Endometrial microvascular endothelial cells (primary cell): ENCODE results near the gene FFAR1. TPM values are rescaled to one million over a fixed set of nuclear protein-coding genes. Genes with fewer than 3 reads are reported as not detected.

Experiments used
- in situ Hi-C: cut with HindIII; loops from 2 replicates; pipeline ENCODE4 v1.10.0; 2017; ENCODE audit warnings: low sequenced_read_pairs, low pct_unique_long_range_greater_than_20kb; ENCODE audit errors: inconsistent ontology term
- total RNA-seq: library from RNA; depleted of rRNA; stranded (reverse); fragments of >200 nt; gene quantifications from one replicate; pipeline ENCODE4 v1.2.3, GENCODE V29; 2015; ENCODE audit errors: inconsistent ontology term

Gene FFAR1
- total RNA-seq, 1 donor from 2014 or later: not detected

- in situ Hi-C loops: no loop called here
These were observed 10.4 kb upstream of the FFAR1 start for GRCh38 chr19:35337097-35337983.

- in situ Hi-C loops: no loop called here
These were observed 9.8 kb upstream of the FFAR1 start for GRCh38 chr19:35337984-35338296.

DNA sequence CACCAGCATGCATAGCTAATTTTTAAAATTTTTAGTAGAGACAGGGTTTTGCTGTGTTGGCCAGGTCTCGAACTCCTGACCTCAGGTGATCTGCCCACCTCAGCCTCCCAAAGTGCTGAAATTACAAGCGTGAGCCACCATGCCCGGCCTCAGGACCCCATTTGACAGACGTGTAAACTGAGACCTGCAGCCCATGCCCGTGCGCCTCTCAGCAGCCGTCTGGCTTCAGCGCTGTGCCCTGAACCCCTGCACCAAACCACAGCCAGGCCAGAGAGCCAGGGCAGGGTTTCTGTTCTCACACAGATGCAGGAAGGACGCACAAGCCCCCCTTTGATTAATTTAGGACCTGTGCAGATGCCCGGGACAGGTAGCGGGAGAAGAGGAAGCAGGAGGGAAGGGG, 7.3 kb upstream of the FFAR1 start:
- in situ Hi-C loops: no loop called here

DNA sequence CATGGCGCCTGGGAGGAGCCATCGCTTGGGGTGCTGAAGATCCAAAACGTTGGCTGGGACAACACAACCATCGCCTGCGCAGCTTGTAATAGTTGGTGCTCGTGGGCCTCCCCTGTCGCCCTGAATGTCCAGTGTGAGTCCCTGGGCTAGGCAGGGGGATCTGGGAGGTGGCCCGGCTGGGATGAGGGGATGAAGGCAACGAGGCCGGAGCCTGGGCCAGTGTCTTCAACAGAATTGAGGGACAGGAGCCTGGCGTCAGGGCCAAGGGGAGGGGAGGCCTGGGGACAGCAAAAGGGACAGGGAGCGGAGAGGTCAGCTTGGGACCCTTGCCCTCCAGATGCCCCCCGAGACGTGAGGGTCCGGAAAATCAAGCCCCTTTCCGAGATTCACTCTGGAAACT, 6.7 kb upstream of the FFAR1 start:
- in situ Hi-C loops: no loop called here

DNA sequence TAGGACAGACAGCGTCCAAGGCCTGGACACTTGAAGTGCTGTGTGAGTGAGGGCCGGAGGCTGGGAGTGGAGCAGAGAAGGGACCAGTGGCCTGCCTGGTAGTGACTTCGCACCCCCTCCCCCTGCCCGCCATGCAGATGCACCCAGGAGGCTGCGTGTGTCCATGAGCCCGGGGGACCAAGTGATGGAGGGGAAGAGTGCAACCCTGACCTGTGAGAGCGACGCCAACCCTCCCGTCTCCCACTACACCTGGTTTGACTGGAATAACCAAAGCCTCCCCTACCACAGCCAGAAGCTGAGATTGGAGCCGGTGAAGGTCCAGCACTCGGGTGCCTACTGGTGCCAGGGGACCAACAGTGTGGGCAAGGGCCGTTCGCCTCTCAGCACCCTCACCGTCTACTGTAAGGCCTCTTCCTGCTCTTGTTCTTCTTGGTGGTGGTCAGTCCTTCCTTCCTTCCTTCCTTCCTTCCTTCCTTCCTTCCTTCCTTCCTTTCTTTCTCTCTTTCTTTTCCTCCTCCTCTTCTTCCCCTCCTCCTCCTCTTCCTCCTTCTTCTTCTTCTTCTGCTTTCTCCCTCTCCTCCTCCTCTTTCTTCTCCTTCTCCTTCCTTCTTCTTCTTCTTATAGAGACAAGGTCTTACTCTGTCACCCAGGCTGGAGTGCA, 6.0 kb upstream of the FFAR1 start:
- in situ Hi-C loops: no loop called here

DNA sequence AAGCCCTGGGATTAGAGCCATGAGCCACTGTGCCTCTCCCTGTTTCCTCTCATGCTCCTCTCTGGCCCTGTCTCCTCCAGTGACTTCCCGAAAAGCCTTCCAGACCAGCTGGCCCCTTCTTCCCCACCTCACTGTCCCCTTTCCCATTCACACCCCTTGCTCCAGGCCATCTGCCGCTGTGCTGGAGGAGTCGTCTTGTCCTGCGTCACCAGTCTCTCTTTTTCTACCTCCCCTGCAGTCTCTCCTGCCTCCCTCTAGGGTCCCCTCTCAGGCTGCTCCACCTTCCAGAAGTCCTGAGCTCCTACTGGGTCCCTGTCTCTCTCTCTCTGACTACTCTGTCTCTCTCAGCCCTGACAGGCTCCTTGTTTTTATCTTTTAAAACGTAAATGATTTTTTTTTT, 5.3 kb upstream of the FFAR1 start:
- in situ Hi-C loops: no loop called here

DNA sequence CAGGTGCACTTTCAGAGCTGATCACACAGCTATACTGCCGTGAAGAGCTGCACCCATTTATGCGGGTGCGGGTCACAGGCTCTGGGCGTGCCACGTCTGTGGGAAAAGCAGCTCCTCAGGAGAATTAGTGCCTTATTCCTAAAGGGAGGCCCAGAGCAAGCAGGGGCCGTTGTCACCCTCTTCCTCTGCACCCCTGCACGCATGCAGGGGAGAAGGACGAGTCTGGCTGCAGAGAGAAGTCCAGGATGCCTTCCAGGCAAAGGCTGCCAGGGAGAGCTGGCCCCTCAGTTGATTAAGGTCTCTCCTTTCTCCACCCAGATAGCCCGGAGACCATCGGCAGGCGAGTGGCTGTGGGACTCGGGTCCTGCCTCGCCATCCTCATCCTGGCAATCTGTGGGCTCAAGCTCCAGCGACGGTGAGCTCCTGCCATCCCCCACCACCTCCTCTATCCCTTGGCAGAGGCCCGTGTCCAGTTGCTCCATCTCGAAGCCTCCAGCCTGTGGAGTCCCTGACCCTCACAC, 3.1 kb upstream of the FFAR1 start:
- in situ Hi-C loops: no loop called here

GRCh38 chr19:35345671-35346111, 2.0 kb upstream of the FFAR1 start:
- in situ Hi-C loops: no loop called here

GRCh38 chr19:35346193-35347052, 1.3 kb upstream of the FFAR1 start:
- in situ Hi-C loops: no loop called here

DNA sequence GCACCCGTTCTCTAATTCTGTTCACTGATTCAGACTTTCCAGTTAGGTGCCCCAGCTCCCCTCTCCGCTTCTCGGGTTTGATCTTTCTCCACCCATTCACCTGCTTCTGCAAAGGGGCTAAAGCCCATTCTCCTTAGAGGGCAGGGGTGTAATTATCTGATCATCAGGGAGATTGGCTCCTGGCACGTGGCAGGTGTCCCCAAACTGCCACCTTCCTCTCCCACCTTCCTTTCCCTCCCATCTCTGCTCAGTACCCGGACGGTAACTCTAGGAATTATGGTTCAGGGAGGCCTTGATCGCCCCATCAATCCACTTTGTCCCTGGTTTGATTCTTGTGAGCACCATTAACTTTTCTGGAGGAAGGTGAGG, 212 bp downstream of the FFAR1 start:
- in situ Hi-C loops: no loop called here

GRCh38 chr19:35348911-35349611, 1.4 kb downstream of the FFAR1 start:
- in situ Hi-C loops: no loop called here

- in situ Hi-C loops: no loop called here
These were observed 2.2 kb downstream of the FFAR1 start for GRCh38 chr19:35349614-35350521.

DNA sequence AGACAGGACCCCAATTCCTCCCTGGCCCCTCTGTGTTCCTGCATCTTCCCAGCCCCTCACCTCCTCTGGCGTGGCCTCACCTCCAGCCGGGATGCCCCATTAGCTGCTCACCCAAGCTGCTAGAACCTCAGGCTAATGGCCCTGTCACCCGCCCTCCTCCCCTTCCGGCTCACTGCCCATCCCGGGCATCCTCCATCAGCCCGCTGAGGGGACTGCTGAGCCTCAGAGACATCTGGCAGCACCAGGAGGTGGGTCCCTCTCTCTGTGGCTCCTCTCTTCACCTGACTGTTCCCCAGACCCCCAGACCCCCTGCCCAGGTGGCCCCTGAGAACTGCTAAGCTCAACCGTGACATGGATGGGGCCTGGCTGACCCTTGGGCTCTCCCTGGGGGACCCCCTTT, 2.9 kb downstream of the FFAR1 start:
- in situ Hi-C loops: no loop called here

DNA sequence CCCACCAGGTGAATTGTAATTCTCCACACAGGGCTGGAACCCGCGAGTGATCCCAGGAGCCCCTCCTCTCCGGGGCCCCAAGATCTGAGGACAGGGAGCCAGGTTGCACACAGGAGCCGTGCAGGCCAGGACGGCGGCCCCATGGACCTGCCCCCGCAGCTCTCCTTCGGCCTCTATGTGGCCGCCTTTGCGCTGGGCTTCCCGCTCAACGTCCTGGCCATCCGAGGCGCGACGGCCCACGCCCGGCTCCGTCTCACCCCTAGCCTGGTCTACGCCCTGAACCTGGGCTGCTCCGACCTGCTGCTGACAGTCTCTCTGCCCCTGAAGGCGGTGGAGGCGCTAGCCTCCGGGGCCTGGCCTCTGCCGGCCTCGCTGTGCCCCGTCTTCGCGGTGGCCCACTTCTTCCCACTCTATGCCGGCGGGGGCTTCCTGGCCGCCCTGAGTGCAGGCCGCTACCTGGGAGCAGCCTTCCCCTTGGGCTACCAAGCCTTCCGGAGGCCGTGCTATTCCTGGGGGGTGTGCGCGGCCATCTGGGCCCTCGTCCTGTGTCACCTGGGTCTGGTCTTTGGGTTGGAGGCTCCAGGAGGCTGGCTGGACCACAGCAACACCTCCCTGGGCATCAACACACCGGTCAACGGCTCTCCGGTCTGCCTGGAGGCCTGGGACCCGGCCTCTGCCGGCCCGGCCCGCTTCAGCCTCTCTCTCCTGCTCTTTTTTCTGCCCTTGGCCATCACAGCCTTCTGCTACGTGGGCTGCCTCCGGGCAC, 3.9 kb downstream of the FFAR1 start:
- in situ Hi-C loops: no loop called here

- in situ Hi-C loops: no loop called here
These were observed 4.4 kb downstream of the FFAR1 start for GRCh38 chr19:35352177-35352447.

DNA sequence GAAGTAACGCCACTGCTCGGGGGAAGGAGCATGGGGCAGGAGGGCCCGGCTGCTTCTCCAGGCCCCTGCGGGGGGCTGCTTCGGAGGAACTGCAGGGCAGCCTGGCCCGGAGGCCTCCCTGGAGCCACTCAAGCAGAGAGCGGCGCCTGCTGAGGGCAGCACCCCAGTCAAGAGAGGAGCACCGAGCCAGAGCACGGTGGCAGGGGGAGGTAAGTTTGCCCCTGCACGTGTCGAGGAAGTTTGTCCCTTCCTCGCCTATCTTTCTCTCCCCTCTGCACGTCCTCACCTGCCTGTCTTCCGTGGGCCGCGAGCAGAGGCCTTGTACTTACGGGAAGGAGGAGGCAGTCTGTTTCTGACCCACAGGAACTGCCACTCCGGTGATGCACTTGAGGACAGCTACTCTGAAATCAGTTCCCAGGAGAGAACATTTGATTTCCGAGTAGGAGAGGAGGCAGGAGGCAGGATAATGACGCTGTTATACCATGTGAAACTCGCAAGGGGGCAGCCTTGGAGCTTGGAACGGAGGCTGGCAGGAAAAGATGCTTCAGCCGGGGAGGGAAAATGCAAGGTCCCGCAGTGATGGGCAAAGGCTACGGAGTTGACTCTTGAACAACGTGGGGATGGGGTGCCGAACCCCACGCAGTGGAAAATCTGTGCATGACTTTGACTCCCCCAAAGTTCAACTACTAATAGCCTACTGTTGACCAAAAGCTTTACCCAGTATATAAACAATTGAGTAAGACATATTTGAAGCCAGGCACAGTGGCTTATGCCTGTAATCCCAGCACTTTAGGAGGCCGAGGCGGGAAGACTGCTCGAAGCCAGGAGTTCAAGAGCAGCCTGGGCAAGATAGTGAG, 5.0 kb downstream of the FFAR1 start:
- in situ Hi-C loops: no loop called here

DNA sequence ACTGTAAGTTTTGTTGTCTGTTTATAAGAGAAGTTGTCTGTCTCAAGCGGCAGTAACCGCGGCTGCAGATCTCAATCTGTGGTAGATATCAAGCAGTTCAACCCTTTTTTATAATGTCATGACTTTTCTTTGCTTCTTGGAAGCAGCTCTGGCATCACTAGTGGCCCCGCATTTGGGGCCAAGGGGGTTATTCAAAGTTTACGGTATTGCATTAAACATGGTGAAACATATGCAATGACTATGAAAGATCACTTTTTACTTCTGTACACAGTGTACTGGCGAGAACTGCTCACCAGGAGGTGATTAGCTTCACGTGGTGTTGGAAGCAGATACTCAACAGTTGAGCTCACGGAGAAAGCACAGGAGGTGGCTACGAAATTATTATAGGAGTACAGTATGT, 5.9 kb downstream of the FFAR1 start:
- in situ Hi-C loops: no loop called here
